H7 (cell line): ENCODE results near the gene MRPS25. TPM values are rescaled to one million over a fixed set of nuclear protein-coding genes. Genes with fewer than 3 reads are reported as not detected.
A peak's percentile ranks its signal among the peaks of the same experiment; 100 is the strongest.

Experiments
- DNase-seq: peaks from one replicate; pipeline ENCODE4 v3.0.0; 2012
- H3K27me3 ChIP-seq: 2 replicates; pipeline ENCODE4 v1.6.0; 2011; ENCODE audit warnings: mild to moderate bottlenecking, low read length; ENCODE audit not compliant: control insufficient read depth, insufficient read depth
- H3K36me3 ChIP-seq: replicated peaks from 2 replicates; pipeline ENCODE4 v1.5.1; 2011; ENCODE audit warnings: low read length; ENCODE audit not compliant: control insufficient read depth, insufficient read depth
- H3K4me3 ChIP-seq: 2 replicates; pipeline ENCODE4 v1.5.1; 2011; ENCODE audit warnings: low read depth, mild to moderate bottlenecking, control low read depth, low read length, moderate library complexity; ENCODE audit not compliant: insufficient read depth
- total RNA-seq: library from RNA; depleted of rRNA; stranded (reverse); fragments of >200 nt; shearing (Covaris generic); gene quantifications from 2 replicates; pipeline ENCODE4 v1.2.3, GENCODE V29; 2014

The MRPS25 gene
- total RNA-seq, 1 experiment from 2014 or later: 22.0 TPM

DNA sequence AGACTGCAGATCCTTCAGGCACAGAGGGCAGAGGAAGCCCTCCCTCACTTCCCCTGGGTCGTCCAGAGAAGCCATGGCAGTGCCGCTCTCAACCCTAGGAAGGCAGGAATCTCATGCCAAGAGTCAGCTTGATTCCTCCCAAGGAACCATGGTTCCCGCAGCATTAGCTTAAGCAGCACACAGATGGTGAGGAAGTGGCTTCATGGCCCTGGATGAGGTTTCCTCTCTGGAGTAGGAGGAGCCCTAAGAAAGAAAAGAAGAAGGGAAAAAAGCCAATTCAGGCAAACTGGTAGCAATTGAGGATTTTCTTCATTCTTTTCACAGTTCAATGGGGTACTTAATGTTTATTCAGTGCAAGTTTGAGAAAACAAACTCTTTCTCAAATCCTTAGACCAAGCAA lies 30.9 kb upstream of the MRPS25 start:
- peaks cover 8% of the 10 kb centered on the region for H3K36me3 ChIP-seq
- H3K27me3 ChIP-seq: no peaks in the 10 kb centered on the region
- no peak for DNase-seq

DNA sequence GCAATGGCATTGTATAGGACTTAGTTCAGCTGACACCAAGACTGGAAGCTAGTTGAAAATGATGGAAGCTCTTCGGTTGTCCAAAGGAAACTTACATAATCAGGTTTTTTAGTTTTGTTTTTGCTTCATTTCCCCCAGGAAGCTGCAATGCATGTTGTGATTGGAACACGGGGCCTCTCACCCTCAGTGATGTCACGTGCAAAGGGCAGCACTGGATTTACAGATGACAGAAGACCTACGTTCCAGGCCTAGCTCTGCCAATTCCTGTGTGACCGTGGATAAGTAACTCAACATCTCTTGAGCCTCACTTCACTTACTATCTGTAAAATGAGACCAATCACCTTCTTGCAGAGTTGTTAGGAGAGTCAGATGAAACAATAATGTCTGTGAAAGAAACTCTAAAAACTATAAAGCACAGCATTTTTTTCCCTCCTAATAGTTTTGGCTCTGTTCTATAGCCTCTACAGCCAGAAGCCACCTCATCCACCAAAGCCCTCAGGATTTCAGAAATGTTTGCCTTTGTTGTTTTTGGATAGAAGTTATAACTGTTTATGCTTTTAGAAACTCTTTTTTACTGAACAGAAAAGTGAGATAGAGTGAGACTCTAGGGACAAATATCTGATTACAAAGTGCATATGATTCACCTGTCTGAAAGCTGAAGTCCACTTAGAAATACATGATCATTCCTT lies 29.2 kb upstream of the MRPS25 start:
- H3K4me3 ChIP-seq: no peak overlapping the region
- peaks cover 13% of the 10 kb centered on the region for H3K36me3 ChIP-seq
- no peaks in the 10 kb centered on the region for H3K27me3 ChIP-seq
- no peak for DNase-seq

More for the DNA sequence above, 30.9 kb upstream of the MRPS25 start:
- no peak overlapping the region for H3K4me3 ChIP-seq

DNA sequence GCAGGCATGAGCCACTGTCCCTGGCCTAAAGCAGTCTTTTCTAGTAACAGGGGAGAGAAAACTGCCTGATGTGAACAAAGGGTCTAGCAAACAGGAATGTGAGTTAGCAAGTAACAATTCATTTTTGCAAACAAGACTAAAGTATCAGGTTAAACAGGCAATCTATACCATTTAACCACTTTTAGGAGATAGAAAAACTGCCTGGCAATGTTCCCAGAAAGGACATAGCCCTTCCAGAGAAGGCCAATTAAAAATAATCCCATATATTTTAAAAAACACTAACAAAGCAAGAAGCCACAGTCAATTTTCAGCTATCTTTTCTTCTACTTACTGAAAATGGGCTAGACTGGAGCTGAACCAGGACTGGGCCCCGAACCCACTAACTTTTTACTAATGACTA lies 27.6 kb upstream of the MRPS25 start:
- Histone ChIP-seq H3K27me3 (no peaks in the 10 kb centered on the region), H3K36me3 (peaks cover 13% of the 10 kb centered on the region), H3K4me3 (no peak overlapping the region)
- DNase-seq: no peak

DNA sequence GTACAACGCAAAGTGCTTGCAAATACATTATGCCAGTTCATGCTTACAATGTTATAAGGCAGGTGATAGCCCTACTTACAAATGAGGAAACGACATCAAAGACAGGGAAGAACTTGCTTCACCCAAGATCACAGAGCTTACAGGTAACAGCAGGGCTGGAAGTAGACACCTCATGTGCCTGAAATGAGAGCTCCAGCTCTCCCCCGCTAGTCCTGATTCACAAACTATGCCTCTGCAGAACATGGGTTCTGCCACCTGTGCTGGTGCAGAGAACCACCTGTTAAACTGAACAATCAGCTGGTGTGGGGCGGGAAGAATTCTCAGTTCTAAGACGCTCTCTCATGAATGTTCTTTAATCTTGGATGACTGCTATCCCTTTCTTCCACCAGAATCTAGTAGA lies 26.5 kb upstream of the MRPS25 start:
- H3K27me3 ChIP-seq: no peaks in the 10 kb centered on the region
- DNase-seq: no peak
- peaks cover 13% of the 10 kb centered on the region for H3K36me3 ChIP-seq
- no peak overlapping the region for H3K4me3 ChIP-seq

DNA sequence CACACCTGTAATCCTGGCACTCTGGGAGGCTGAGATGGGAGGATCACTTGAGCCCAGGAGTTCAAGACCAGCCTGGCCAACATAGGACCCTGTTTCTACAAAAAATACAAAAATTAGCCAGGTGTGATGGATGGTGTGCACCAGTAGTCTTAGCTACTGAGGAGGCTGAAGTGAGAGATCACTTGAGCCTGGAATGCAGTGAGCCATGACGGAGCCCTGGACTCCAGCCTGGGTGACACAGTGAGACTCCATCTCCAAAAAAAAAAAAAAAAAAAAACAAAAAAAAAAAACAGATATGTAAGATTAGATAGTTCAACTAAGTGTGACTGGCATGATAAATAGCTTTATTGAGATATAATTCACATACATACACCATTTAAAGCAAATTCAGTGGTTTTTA lies 24.1 kb upstream of the MRPS25 start:
- no peak for DNase-seq
- no peaks in the 10 kb centered on the region for H3K27me3 ChIP-seq
- peaks cover 11% of the 10 kb centered on the region for H3K36me3 ChIP-seq
- H3K4me3 ChIP-seq: no peak overlapping the region

DNA sequence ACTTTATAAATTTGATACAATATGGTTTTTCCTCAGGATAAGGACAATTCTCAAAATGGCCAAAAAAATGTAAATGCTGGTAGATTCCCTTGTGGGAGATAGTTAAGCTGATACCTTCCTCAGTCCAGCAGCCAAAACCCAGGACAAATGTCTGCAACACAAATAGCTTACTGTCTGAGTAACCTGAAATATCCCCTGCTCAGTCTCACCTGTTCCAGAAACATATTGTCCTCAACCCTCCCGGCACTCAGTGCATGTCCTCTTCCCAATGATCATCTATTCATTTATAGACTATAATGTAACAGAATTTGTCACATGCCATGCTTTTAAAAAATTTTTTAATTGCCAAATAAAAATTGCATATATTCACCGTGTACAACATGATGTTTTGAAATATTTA lies 21.6 kb upstream of the MRPS25 start:
- DNase-seq: no peak
- Histone ChIP-seq H3K36me3 (peaks cover 22% of the 10 kb centered on the region), H3K4me3 (no peak overlapping the region), H3K27me3 (no peaks in the 10 kb centered on the region)

DNA sequence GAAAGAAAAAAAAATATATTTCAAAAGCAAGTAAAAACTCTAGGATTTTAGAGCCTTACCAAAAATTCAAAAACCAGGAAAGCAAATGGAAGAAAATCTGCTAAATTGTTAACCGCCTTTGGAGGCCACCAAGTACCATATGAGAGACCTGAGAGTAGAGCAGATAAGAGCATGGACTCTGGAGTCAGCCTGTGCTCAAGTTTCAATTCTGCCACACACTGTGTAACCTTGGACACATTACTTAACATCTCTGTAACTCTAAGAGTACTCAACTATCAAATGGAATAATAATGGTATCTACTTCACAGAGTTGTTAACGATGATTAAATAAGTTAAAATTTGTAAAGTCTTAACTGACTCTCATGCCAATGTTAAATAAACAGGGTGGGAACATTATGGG lies 21.1 kb upstream of the MRPS25 start:
- H3K36me3 ChIP-seq: peaks cover 22% of the 10 kb centered on the region
- H3K27me3 ChIP-seq: no peaks in the 10 kb centered on the region
- no peak for DNase-seq
- H3K4me3 ChIP-seq: no peak overlapping the region

DNA sequence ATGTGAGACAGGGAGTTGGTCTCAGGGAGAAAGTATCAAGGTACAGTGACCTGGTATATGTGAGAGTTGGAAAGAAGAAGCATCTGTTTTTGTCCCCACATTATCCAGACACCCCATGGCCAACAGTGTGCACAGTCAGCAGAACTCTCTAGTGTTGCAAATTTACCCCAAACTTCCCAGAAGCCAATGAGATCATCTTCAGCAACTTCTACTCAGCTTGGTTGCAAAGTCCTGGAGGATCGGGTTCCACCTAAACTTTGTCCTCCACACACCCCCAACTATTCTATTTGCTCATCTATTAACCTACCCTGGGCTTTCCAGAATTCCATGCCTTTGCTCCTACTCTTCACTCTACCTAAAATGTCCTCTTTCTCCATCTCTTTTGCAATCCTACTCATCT lies 18.1 kb upstream of the MRPS25 start:
- no peak overlapping the region for H3K4me3 ChIP-seq
- no peak for DNase-seq
- H3K36me3 ChIP-seq: peaks cover 20% of the 10 kb centered on the region
- no peaks in the 10 kb centered on the region for H3K27me3 ChIP-seq

DNA sequence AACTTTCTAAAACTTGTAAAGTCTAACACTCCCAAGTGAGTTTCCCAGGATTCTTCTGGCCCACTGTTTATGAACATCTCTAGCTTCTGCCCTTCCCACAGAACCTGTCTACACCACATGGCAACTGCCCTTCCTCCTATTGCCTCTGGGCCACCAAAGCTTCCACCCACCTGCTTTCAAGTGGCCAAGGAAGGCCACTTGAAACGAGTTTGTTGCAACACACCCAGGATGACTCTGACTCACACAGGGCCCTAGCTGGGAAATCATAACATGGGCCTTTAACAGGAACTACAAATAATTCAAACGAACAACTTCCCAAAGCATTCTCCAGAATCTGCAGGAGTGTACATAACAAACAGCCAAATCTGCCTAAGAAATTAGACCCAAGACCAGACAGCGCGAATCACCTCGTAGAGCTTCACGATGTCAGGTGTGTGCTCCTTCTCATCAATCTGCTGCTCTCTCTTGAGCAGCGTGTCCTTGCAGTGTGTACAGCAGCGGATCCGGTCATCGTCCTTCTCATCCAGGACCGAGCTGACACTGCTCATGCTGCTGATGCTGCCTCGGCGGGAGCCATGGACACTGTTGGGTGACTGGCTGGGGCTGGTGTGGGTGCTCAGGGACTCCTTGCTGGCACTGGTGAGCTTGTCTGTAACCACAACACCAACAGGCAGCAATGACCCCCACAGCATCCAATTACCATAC lies 17.0 kb upstream of the MRPS25 start:
- Histone ChIP-seq H3K27me3 (no peaks in the 10 kb centered on the region), H3K36me3 (peaks cover 22% of the 10 kb centered on the region), H3K4me3 (no peak overlapping the region)

DNA sequence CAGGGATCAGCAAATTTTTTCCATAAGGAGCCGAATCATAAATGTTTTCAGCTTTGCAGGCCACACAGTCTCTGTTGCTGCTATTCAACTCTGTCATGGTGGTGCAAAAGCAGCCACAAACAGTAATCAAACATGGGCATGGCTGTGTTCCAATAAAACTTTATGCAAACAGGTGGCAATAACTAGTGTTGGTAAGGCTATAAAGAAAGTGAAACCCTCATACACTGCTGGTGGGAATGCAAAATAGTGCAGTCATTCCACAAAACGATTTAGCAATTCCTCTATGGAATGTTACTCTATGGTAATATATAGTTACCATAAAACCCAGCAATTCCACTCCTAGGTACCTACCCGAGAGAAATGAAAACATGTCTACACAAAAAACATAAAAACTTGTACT lies 14.0 kb upstream of the MRPS25 start:
- Histone ChIP-seq H3K36me3 (peaks cover 31% of the 10 kb centered on the region), H3K27me3 (no peaks in the 10 kb centered on the region), H3K4me3 (no peak overlapping the region)
- DNase-seq: no peak

More for the DNA sequence above, 17.0 kb upstream of the MRPS25 start:
- no peak for DNase-seq

DNA sequence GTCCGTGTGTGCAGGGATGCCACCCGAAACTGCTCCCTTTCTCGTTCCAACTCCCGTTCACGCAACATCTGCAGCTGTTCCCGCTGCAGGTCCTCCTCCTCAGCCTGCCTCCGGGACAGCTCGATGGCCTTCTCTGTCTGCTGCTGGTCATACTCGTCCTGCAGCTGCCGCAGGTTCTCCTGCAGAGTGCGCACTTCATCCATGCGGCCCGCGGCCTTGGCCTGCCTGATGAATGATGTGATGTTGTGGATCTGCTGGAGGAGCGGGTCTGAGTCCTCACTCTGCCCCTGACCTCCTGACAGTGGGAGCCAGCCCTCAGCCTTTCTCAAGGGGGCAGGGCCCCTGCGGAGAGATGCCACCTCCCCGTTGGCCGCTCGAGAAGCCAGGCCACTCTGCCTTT lies 9.4 kb upstream of the MRPS25 start:
- Histone ChIP-seq H3K4me3 (no peak overlapping the region), H3K36me3 (peaks cover 21% of the 10 kb centered on the region), H3K27me3 (no peaks in the 10 kb centered on the region)
- DNase-seq: no peak

DNA sequence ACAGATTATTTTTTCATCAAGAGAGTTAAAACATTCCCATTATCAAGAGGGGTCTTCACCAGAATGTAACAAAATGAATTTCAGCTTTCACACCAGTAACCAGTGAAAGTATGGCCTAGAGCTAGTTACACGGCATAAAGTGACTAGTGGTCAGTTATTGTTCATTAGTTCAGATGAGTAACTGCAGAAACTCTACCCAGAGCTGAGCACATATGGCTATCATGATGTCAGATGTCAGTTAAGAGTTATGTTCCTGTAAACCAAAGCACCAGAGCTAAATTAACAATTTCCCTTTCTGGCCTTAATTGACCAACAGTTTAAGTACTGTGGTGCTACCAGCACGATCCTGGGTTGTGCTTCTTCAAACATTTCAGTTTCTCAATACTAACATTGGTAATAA lies 6.6 kb upstream of the MRPS25 start:
- peaks cover 18% of the 10 kb centered on the region for H3K36me3 ChIP-seq
- H3K27me3 ChIP-seq: no peaks in the 10 kb centered on the region
- DNase-seq: no peak
- no peak overlapping the region for H3K4me3 ChIP-seq

DNA sequence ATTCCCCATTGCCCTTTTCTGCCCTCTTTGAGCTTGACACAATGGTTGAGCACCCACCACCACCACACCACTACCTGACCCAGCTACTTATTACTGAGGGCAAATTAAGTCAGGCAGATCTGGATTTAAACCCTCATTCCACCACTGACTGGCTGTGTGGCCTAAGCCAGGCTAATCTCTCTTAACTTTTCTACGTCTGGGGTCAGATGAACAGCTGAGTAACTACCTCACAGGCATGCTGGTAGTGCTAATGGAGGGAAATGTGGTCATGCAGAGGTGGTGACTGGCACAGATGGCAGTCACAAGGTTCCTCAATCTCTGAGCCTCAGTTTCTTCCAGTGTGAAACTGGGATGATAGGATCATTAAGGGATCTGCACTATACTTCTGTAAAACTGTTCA lies 4.3 kb upstream of the MRPS25 start:
- Histone ChIP-seq H3K27me3 (no peaks in the 10 kb centered on the region), H3K4me3 (no peak overlapping the region)

DNA sequence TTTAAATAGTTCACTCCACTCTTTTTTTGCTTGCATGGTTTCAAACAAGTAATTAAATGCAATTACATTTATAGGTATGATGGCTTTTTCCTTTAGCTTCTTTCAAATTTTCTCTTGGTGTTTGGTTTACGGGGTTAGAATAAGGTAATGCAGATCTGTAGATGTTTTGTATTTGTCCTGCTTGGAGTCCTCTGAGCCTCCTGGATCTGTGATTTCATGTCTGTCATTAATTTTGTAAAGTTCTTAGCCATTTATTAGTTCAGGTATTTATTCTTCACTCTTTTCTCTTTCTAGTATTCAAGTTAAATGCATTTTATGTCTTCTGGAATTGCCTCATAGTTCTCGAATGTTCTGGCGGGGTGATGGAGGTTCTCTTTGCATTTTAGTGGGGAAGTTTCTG lies 1.4 kb upstream of the MRPS25 start:
- Histone ChIP-seq H3K4me3 (no peak overlapping the region), H3K27me3 (no peaks in the 10 kb centered on the region), H3K36me3 (no peaks in the 10 kb centered on the region; the same call in none of the 2 replicates)
- no peak for DNase-seq

More for the DNA sequence above, 4.3 kb upstream of the MRPS25 start:
- no peak for DNase-seq
- H3K36me3 ChIP-seq: peaks cover 8% of the 10 kb centered on the region

DNA sequence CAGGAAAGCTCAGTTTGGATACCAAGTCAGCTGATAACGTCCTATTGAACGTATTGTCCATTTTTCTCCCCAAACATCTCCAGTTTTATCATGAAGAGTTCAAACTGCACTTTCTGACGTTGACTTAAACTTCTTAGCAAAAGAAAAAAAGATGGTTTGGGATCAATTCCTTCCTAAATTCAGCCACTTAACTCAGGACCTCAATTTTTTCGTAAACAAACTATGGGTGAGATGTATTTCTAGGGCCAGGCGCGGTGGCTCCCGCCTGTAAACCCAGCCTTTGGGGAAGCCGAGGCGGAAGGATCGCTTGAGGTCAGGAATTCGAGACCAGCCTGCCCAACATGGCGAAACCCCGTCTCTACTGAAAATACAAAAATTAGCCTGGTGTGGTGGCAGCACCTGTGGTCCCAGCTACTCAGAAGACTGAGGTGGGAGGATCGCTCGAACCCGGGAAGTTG lies 464 bp upstream of the MRPS25 start:
- no peaks in the 10 kb centered on the region for H3K27me3 ChIP-seq
- H3K4me3 ChIP-seq: peak overlapping the region; percentile 97
- no peak for DNase-seq
- H3K36me3 ChIP-seq: no peaks in the 10 kb centered on the region; the same call in 1 of the 2 replicates
